IMR-90 (cell line): ENCODE measurements around the gene GRK5. TPM values are rescaled to one million over a fixed set of nuclear protein-coding genes. Genes with fewer than 3 reads are reported as not detected.

ENCODE experiments used
- ATAC-seq: fragments of 200-7000 bp; cut with Tn5 transposase; 2 replicates; pipeline ENCODE4 v1.9.1; 2020; ENCODE audit warnings: low read depth, mild to moderate bottlenecking, moderate library complexity
- BruUV-seq: library from RNA; stranded (reverse); fragments of 400-500 nt; replicated peaks from 2 replicates; lab custom pipeline; 2021; lab: Mats Ljungman, UMichigan
- CTCF ChIA-PET: fragments of 300-600 bp; formaldehyde crosslinking; extraction: SDS; loops from one replicate; lab custom pipeline; 2021; ENCODE audit warnings: antibody characterized with exemption; lab: Yijun Ruan, JAX
- POLR2A ChIA-PET: fragments of 300-600 bp; sonication (Branson Sonifier 250); formaldehyde crosslinking; loops from one replicate; lab custom pipeline; 2022; ENCODE audit warnings: antibody characterized with exemption; ENCODE audit not compliant: unreplicated experiment; lab: Charles Lee
- DNase-seq: peaks from one replicate; pipeline ENCODE4 v3.0.0; 2013
- H2AFZ ChIP-seq: replicated peaks from 2 replicates; pipeline ENCODE3; 2013; ENCODE audit warnings: low read length, mild to moderate bottlenecking; ENCODE audit not compliant: poor library complexity
- H2AK5ac ChIP-seq: 2 replicates; pipeline ENCODE4 v1.6.1; 2013; ENCODE audit warnings: low read depth, low read length, inconsistent platforms
- H2AK9ac ChIP-seq: replicated peaks from 2 replicates; pipeline ENCODE3; 2013; ENCODE audit warnings: mild to moderate bottlenecking, low read depth, low read length, moderate library complexity; ENCODE audit not compliant: poor library complexity
- H2BK120ac ChIP-seq: 2 replicates; pipeline ENCODE4 v1.6.1; 2013; ENCODE audit warnings: low read depth, low read length, inconsistent platforms
- H2BK15ac ChIP-seq: 3 replicates; pipeline ENCODE4 v1.6.1; 2013; ENCODE audit warnings: low read depth, low read length, inconsistent platforms
- H2BK20ac ChIP-seq: 2 replicates; pipeline ENCODE4 v1.6.1; 2013; ENCODE audit warnings: low read depth, mild to moderate bottlenecking, inconsistent platforms, low read length, moderate library complexity
- H2BK5ac ChIP-seq: 2 replicates; pipeline ENCODE4 v1.6.1; 2013; ENCODE audit warnings: mild to moderate bottlenecking, low read depth, low read length, inconsistent platforms; ENCODE audit not compliant: poor library complexity, severe bottlenecking
- H3K14ac ChIP-seq: replicated peaks from 2 replicates; pipeline ENCODE4 v1.6.1; 2013; ENCODE audit warnings: low read depth, low read length, inconsistent platforms
- H3K18ac ChIP-seq: 2 replicates; pipeline ENCODE4 v1.6.1; 2013; ENCODE audit warnings: low read depth, low read length, control low read depth
- H3K23ac ChIP-seq: 2 replicates; pipeline ENCODE4 v1.6.1; 2013; ENCODE audit warnings: low read depth, low read length, inconsistent platforms
- H3K27ac ChIP-seq: 2 replicates; pipeline ENCODE4 v1.5.1; 2013; ENCODE audit warnings: mild to moderate bottlenecking, control low read depth, low read length; ENCODE audit not compliant: insufficient read depth
- H3K27me3 ChIP-seq: 2 replicates; pipeline ENCODE4 v1.6.1; 2013; ENCODE audit warnings: low read length; ENCODE audit not compliant: control insufficient read depth, insufficient read depth
- H3K36me3 ChIP-seq: 2 replicates; pipeline ENCODE4 v1.6.1; 2013; ENCODE audit warnings: low read length, mixed read lengths; ENCODE audit not compliant: control insufficient read depth, insufficient read depth
- H3K4ac ChIP-seq: 2 replicates; pipeline ENCODE4 v1.6.1; 2013; ENCODE audit warnings: low read depth, low read length, inconsistent platforms
- H3K4me1 ChIP-seq: 2 replicates; pipeline ENCODE4 v1.6.1; 2013; ENCODE audit warnings: low read length, mixed read lengths; ENCODE audit not compliant: control insufficient read depth, insufficient read depth
- H3K4me2 ChIP-seq: 2 replicates; pipeline ENCODE4 v1.6.1; 2013; ENCODE audit warnings: low read depth, mild to moderate bottlenecking, control low read depth, low read length, moderate library complexity
- H3K4me3 ChIP-seq: 2 replicates; pipeline ENCODE4 v1.5.1; 2013; ENCODE audit warnings: low read depth, mild to moderate bottlenecking, control low read depth, low read length, moderate library complexity; ENCODE audit not compliant: insufficient read depth
- H3K56ac ChIP-seq: 2 replicates; pipeline ENCODE4 v1.6.1; 2013; ENCODE audit warnings: low read length, inconsistent platforms; ENCODE audit not compliant: insufficient read depth; ENCODE audit errors: extremely low read depth
- H3K79me1 ChIP-seq, 2 experiments: 2 replicates each; pipeline ENCODE4 v1.6.1; 2013; ENCODE audit warnings: low read length in 2 of 2, inconsistent platforms in 1 of 2, low read depth in 1 of 2
- H3K9ac ChIP-seq: 2 replicates; pipeline ENCODE4 v1.6.1; 2013; ENCODE audit warnings: low read depth, low read length, control low read depth
- H3K9me1 ChIP-seq: 2 replicates; pipeline ENCODE4 v1.6.1; 2013; ENCODE audit warnings: low read length, inconsistent platforms; ENCODE audit not compliant: insufficient read depth
- H3K9me3 ChIP-seq: 2 replicates; pipeline ENCODE4 v1.6.1; 2013; ENCODE audit warnings: low read length; ENCODE audit not compliant: control insufficient read depth, insufficient read depth
- H4K20me1 ChIP-seq: 2 replicates; pipeline ENCODE4 v1.6.1; 2013; ENCODE audit warnings: low read length, inconsistent platforms; ENCODE audit not compliant: insufficient read depth
- H4K5ac ChIP-seq: 2 replicates; pipeline ENCODE4 v1.6.1; 2013; ENCODE audit warnings: mild to moderate bottlenecking, low read depth, low read length, control low read depth
- H4K8ac ChIP-seq, 2 experiments: 2 replicates each; pipeline ENCODE4 v1.6.1; 2013; ENCODE audit warnings: low read depth in 2 of 2, low read length in 2 of 2, control low read depth in 1 of 2, inconsistent platforms in 1 of 2
- H4K91ac ChIP-seq: 2 replicates; pipeline ENCODE4 v1.6.1; 2013; ENCODE audit warnings: low read depth, low read length, inconsistent platforms; ENCODE audit not compliant: insufficient read depth
- BHLHE40 ChIP-seq: fragments of 150-350 bp; IDR thresholded peaks from 2 replicates; pipeline ENCODE4 v1.6.1; 2016; ENCODE audit warnings: mild to moderate bottlenecking, low read depth, low read length
- CEBPB ChIP-seq: IDR thresholded peaks from 2 replicates; pipeline ENCODE4 v1.6.1; 2012; ENCODE audit warnings: low read depth, low read length, improper control_type of control experiment
- CHD1 ChIP-seq: IDR thresholded peaks from 2 replicates; pipeline ENCODE4 v1.6.1; 2012; ENCODE audit warnings: low read depth, low read length, improper control_type of control experiment
- CTCF ChIP-seq: conservative IDR thresholded peaks from 2 replicates; pipeline ENCODE4 v1.5.1; 2012; ENCODE audit warnings: mild to moderate bottlenecking, low read depth, low read length, improper control_type of control experiment
- ELK1 ChIP-seq: fragments of 150-350 bp; IDR thresholded peaks from 2 replicates; pipeline ENCODE4 v1.6.1; 2016; ENCODE audit warnings: low read depth, mild to moderate bottlenecking, low read length, moderate library complexity, borderline replicate concordance
- FOS ChIP-seq: fragments of 150-350 bp; IDR thresholded peaks from 2 replicates; pipeline ENCODE4 v1.6.1; 2016; ENCODE audit warnings: low read depth, low read length
- MAFK ChIP-seq: IDR thresholded peaks from 2 replicates; pipeline ENCODE4 v1.6.1; 2012; ENCODE audit warnings: low read depth, low read length, improper control_type of control experiment
- MAZ ChIP-seq: IDR thresholded peaks from 2 replicates; pipeline ENCODE4 v1.6.1; 2012; ENCODE audit warnings: low read depth, mild to moderate bottlenecking, low read length, improper control_type of control experiment, moderate library complexity, borderline replicate concordance
- MXI1 ChIP-seq: IDR thresholded peaks from 2 replicates; pipeline ENCODE4 v1.6.1; 2012; ENCODE audit warnings: low read depth, mild to moderate bottlenecking, low read length, moderate library complexity, borderline replicate concordance
- NFE2L2 ChIP-seq: fragments of 150-350 bp; IDR thresholded peaks from 2 replicates; pipeline ENCODE4 v1.6.1; 2016; ENCODE audit warnings: low read depth, mild to moderate bottlenecking, low read length
- POLR2A ChIP-seq: IDR thresholded peaks from 2 replicates; pipeline ENCODE4 v1.6.1; 2012; ENCODE audit warnings: mild to moderate bottlenecking, low read depth, low read length
- RAD21 ChIP-seq: IDR thresholded peaks from 2 replicates; pipeline ENCODE4 v1.6.1; 2012; ENCODE audit warnings: low read length, improper control_type of control experiment
- RCOR1 ChIP-seq: IDR thresholded peaks from 2 replicates; pipeline ENCODE4 v1.6.1; 2012; ENCODE audit warnings: mild to moderate bottlenecking, low read length, improper control_type of control experiment; ENCODE audit not compliant: insufficient replicate concordance
- RFX5 ChIP-seq: IDR thresholded peaks from 2 replicates; pipeline ENCODE4 v1.8.0; 2012; ENCODE audit warnings: low read depth, mild to moderate bottlenecking, low read length, moderate library complexity
- SMC3 ChIP-seq: fragments of 150-350 bp; IDR thresholded peaks from 2 replicates; pipeline ENCODE4 v1.6.1; 2016; ENCODE audit warnings: low read depth, mild to moderate bottlenecking, antibody characterized with exemption, low read length, moderate library complexity
- USF2 ChIP-seq: fragments of 150-350 bp; IDR thresholded peaks from 2 replicates; pipeline ENCODE4 v1.6.1; 2017; ENCODE audit warnings: mild to moderate bottlenecking, antibody characterized with exemption, low read length, low read depth
- WGBS, 2 experiments: methylation state at CpG; one replicate each; pipeline versions ENCODE4 v1.1.5 to v1.1.7; 2013; ENCODE audit warnings: missing lambda C conversion rate in 2 of 2; ENCODE audit not compliant: insufficient read length in 1 of 2; ENCODE audit errors: extremely low coverage in 2 of 2; 5-methylcytosine and 5-hydroxymethylcytosine counted together
- dilution Hi-C: fragments of 300-500 bp; cut with HindIII; formaldehyde crosslinking; loops from one replicate; pipeline ENCODE4 v1.14.3; 2018; ENCODE audit warnings: low sequenced_read_pairs; ENCODE audit not compliant: unreplicated experiment
- in situ Hi-C: fragments of 300-500 bp; cut with MboI; formaldehyde crosslinking; loops from 3 replicates; pipeline ENCODE4 v1.14.3; 2019; ENCODE audit warnings: low sequenced_read_pairs, inconsistent platforms, mixed read lengths
- intact Hi-C: fragments of 100-400 bp; cut with micrococcal nuclease; formaldehyde crosslinking; loops from 2 replicates; pipeline ENCODE4 v1.10.0; 2022
- polyA plus RNA-seq, 3 experiments: library from polyadenylated mRNA; depleted of rRNA; stranded (reverse); fragments of >200 nt; gene quantifications; 2 replicates each; pipeline ENCODE4 v1.2.3, GENCODE V29; 2012; ENCODE audit warnings: low replicate concordance in 1 of 3
- total RNA-seq: library from RNA; depleted of rRNA; stranded (reverse); fragments of >200 nt; gene quantifications from 2 replicates; pipeline ENCODE4 v1.2.3, GENCODE V29; 2012

The GRK5 gene
- total and polyA plus RNA-seq, 2 of the 4 experiments (the other 2 are of a cell fraction) = 12.9 to 16.3 TPM

- in situ Hi-C loops = no loop called here
- no peak overlapping the region for H4K91ac ChIP-seq
- no peak overlapping the region for H3K4me3 ChIP-seq
- 93% methylated on average over 9 of the region's 14 CpGs; no CpG with 5 or more reads in 1 of the 2 experiments for WGBS, 2 experiments
- H3K27ac ChIP-seq = no peak overlapping the region
- no peak overlapping the region for H4K8ac ChIP-seq
- dilution Hi-C loops = no loop called here
- H3K36me3 ChIP-seq = peaks cover 38% of the 10 kb centered on the region; the same call in 1 of the 2 replicates
- H2AK5ac ChIP-seq = no peak overlapping the region
- H2BK15ac ChIP-seq = no peak overlapping the region
- no peak overlapping the region for H2AK9ac ChIP-seq
- TF ChIP-seq USF2 (no peak), SMC3 (no peak), RAD21 (no peak), CHD1 (no peak), CTCF (no peak), RCOR1 (no peak), CEBPB (no peak), MXI1 (no peak), NFE2L2 (no peak), MAFK (no peak), ELK1 (no peak), MAZ (no peak), POLR2A (no peak), FOS (no peak), BHLHE40 (no peak), RFX5 (no peak)
- no peak overlapping the region for H4K5ac ChIP-seq
- H3K4me1 ChIP-seq = peaks cover 5% of the 10 kb centered on the region; the same call in 1 of the 2 replicates
- H3K9me3 ChIP-seq = no peaks in the 10 kb centered on the region
- DNase-seq (no peak), ATAC-seq (no peak)
- H3K18ac ChIP-seq = no peak overlapping the region
- H3K14ac ChIP-seq = no peak overlapping the region
- no peak overlapping the region for H3K4me2 ChIP-seq
- BruUV-seq = no TSS peak
- peaks cover 35 to 78% of the 10 kb centered on the region in 2 experiments for H3K79me1 ChIP-seq
- peaks cover 68% of the 10 kb centered on the region for H4K20me1 ChIP-seq
- no peak overlapping the region for H2BK120ac ChIP-seq
- no peak overlapping the region for H3K23ac ChIP-seq
- H3K9ac ChIP-seq = no peak overlapping the region
- no peaks in the 10 kb centered on the region for H3K27me3 ChIP-seq
- CTCF ChIA-PET = no interaction called here
- no peak overlapping the region for H2BK5ac ChIP-seq
- H2BK20ac ChIP-seq = no peak overlapping the region
- no peak overlapping the region for H3K4ac ChIP-seq
- intact Hi-C loops = no loop called here
- POLR2A ChIA-PET = no interaction called here
- H3K9me1 ChIP-seq = peaks cover 31% of the 10 kb centered on the region
- no peak overlapping the region for H2AFZ ChIP-seq
- H3K56ac ChIP-seq = no peak overlapping the region
These were observed 119.8 kb downstream of the GRK5 start for GRCh38 chr10:119327096-119327745.
